ENCODE measurements around the gene SLCO3A1. TPM values are rescaled to one million over a fixed set of nuclear protein-coding genes. Genes with fewer than 3 reads are reported as not detected.

SLCO3A1 gene
- total and polyA plus RNA-seq, 4 donors = 9.6 to 60.7 (median 34.4) TPM

- DNase-seq = no peak
- Histone ChIP-seq H3K27ac (ENCODE audit: low read depth in 1 of 2, low read length in 2 of 2) (no peak overlapping the region), H3K36me3 (ENCODE audit: control insufficient read depth in 1 of 2, insufficient read depth in 2 of 2, low read length in 1 of 2) (peaks cover 0 to 1% of the 10 kb centered on the region in 2 donors), H3K4me3 (ENCODE audit: low read length in 2 of 2) (no peak overlapping the region), H3K4me1 (ENCODE audit: control insufficient read depth in 1 of 2, insufficient read depth in 2 of 2, low read length in 2 of 2) (no peaks in the 10 kb centered on the region), H3K9me3 (ENCODE audit: control insufficient read depth, low read length) (no peaks in the 10 kb centered on the region), H3K27me3 (ENCODE audit: control insufficient read depth in 1 of 2, insufficient read depth in 2 of 2, low read length in 1 of 2) (no peaks in the 10 kb centered on the region)
- no peak for ATAC-seq (ENCODE audit: low FRiP score)
- intact Hi-C loops (cut with DNase I) = no loop called here
- 86 to 91% methylated on average over 3 of the region's 3 CpGs for WGBS, 2 donors
These were observed 260.3 kb downstream of the SLCO3A1 start for GRCh38 chr15:92113832-92114231.

GRCh38 chr15:92115834-92116233 is 262.3 kb downstream of the SLCO3A1 start:
- DNase-seq (no peak), ATAC-seq (ENCODE audit: low FRiP score) (no peak)
- Histone ChIP-seq H3K27me3 (ENCODE audit: control insufficient read depth in 1 of 2, insufficient read depth in 2 of 2, low read length in 1 of 2) (no peaks in the 10 kb centered on the region), H3K4me1 (ENCODE audit: control insufficient read depth in 1 of 2, insufficient read depth in 2 of 2, low read length in 2 of 2) (no peaks in the 10 kb centered on the region), H3K4me3 (ENCODE audit: low read length in 2 of 2) (no peak overlapping the region), H3K36me3 (ENCODE audit: control insufficient read depth in 1 of 2, insufficient read depth in 2 of 2, low read length in 1 of 2) (peaks cover 0 to 1% of the 10 kb centered on the region in 2 donors), H3K27ac (ENCODE audit: low read depth in 1 of 2, low read length in 2 of 2) (no peak overlapping the region), H3K9me3 (ENCODE audit: control insufficient read depth, low read length) (no peaks in the 10 kb centered on the region)
- 96 to 97% methylated on average over 1 of the region's 1 CpG for WGBS, 2 donors
- intact Hi-C loops (cut with DNase I) = no loop called here

- intact Hi-C loops (cut with DNase I) = no loop called here
- Histone ChIP-seq H3K36me3 (ENCODE audit: control insufficient read depth in 1 of 2, insufficient read depth in 2 of 2, low read length in 1 of 2) (peaks cover 0 to 5% of the 10 kb centered on the region in 2 donors), H3K27me3 (ENCODE audit: control insufficient read depth in 1 of 2, insufficient read depth in 2 of 2, low read length in 1 of 2) (no peaks in the 10 kb centered on the region), H3K4me3 (ENCODE audit: low read length in 2 of 2) (no peak overlapping the region), H3K4me1 (ENCODE audit: control insufficient read depth in 1 of 2, insufficient read depth in 2 of 2, low read length in 2 of 2) (no peaks in the 10 kb centered on the region), H3K27ac (ENCODE audit: low read depth in 1 of 2, low read length in 2 of 2) (no peak overlapping the region), H3K9me3 (ENCODE audit: control insufficient read depth, low read length) (no peaks in the 10 kb centered on the region)
- ATAC-seq (ENCODE audit: low FRiP score) (no peak), DNase-seq (no peak)
- 97 to 98% methylated on average over 5 of the region's 5 CpGs for WGBS, 2 donors
These were observed 262.8 kb downstream of the SLCO3A1 start for GRCh38 chr15:92116330-92116729.

- intact Hi-C loops (cut with DNase I) = no loop called here
- H3K27me3 ChIP-seq (ENCODE audit: control insufficient read depth in 1 of 2, insufficient read depth in 2 of 2, low read length in 1 of 2) = no peaks in the 10 kb centered on the region
- no peak overlapping the region for H3K27ac ChIP-seq (ENCODE audit: low read depth in 1 of 2, low read length in 2 of 2)
- H3K4me3 ChIP-seq (ENCODE audit: low read length in 2 of 2) = no peak overlapping the region
- ATAC-seq (ENCODE audit: low FRiP score) (peak; percentile 49), DNase-seq (no peak)
- WGBS, 2 donors = 29 to 36% methylated on average over 11 of the region's 11 CpGs
- H3K9me3 ChIP-seq (ENCODE audit: control insufficient read depth, low read length) = no peaks in the 10 kb centered on the region
- no peaks in the 10 kb centered on the region for H3K4me1 ChIP-seq (ENCODE audit: control insufficient read depth in 1 of 2, insufficient read depth in 2 of 2, low read length in 2 of 2)
- H3K36me3 ChIP-seq (ENCODE audit: control insufficient read depth in 1 of 2, insufficient read depth in 2 of 2, low read length in 1 of 2) = peaks cover 0 to 5% of the 10 kb centered on the region in 2 donors
These were observed 263.8 kb downstream of the SLCO3A1 start for GRCh38 chr15:92117261-92117731.

GRCh38 chr15:92118162-92118935 is 264.8 kb downstream of the SLCO3A1 start:
- intact Hi-C loops (cut with DNase I) = no loop called here
- Histone ChIP-seq H3K4me1 (ENCODE audit: control insufficient read depth in 1 of 2, insufficient read depth in 2 of 2, low read length in 2 of 2) (no peaks in the 10 kb centered on the region), H3K27ac (ENCODE audit: low read depth in 1 of 2, low read length in 2 of 2) (no peak overlapping the region), H3K4me3 (ENCODE audit: low read length in 2 of 2) (no peak overlapping the region), H3K9me3 (ENCODE audit: control insufficient read depth, low read length) (no peaks in the 10 kb centered on the region), H3K36me3 (ENCODE audit: control insufficient read depth in 1 of 2, insufficient read depth in 2 of 2, low read length in 1 of 2) (peaks cover 0 to 5% of the 10 kb centered on the region in 2 donors), H3K27me3 (ENCODE audit: control insufficient read depth in 1 of 2, insufficient read depth in 2 of 2, low read length in 1 of 2) (no peaks in the 10 kb centered on the region)
- ATAC-seq (ENCODE audit: low FRiP score) (no peak), DNase-seq (no peak)
- WGBS, 2 donors = 71 to 74% methylated on average over 6 of the region's 6 CpGs

- Histone ChIP-seq H3K36me3 (ENCODE audit: control insufficient read depth in 1 of 2, insufficient read depth in 2 of 2, low read length in 1 of 2) (peaks cover 0 to 5% of the 10 kb centered on the region in 2 donors), H3K4me1 (ENCODE audit: control insufficient read depth in 1 of 2, insufficient read depth in 2 of 2, low read length in 2 of 2) (no peaks in the 10 kb centered on the region)
- ATAC-seq (ENCODE audit: low FRiP score) = no peak
These were observed 265.4 kb downstream of the SLCO3A1 start for GRCh38 chr15:92118936-92119325.

GRCh38 chr15:92120094-92120795 is 266.7 kb downstream of the SLCO3A1 start:
- DNase-seq (no peak), ATAC-seq (ENCODE audit: low FRiP score) (peak; percentile 24)
- Histone ChIP-seq H3K4me3 (ENCODE audit: low read length in 2 of 2) (no peak overlapping the region), H3K27ac (ENCODE audit: low read depth in 1 of 2, low read length in 2 of 2) (no peak overlapping the region), H3K27me3 (ENCODE audit: control insufficient read depth in 1 of 2, insufficient read depth in 2 of 2, low read length in 1 of 2) (no peaks in the 10 kb centered on the region), H3K4me1 (ENCODE audit: control insufficient read depth in 1 of 2, insufficient read depth in 2 of 2, low read length in 2 of 2) (no peaks in the 10 kb centered on the region), H3K9me3 (ENCODE audit: control insufficient read depth, low read length) (no peaks in the 10 kb centered on the region), H3K36me3 (ENCODE audit: control insufficient read depth in 1 of 2, insufficient read depth in 2 of 2, low read length in 1 of 2) (peaks cover 0 to 3% of the 10 kb centered on the region in 2 donors)
- intact Hi-C loops (cut with DNase I) = no loop called here
- WGBS, 2 donors = 78% methylated on average over 6 of the region's 6 CpGs

More at GRCh38 chr15:92118936-92119325, 265.4 kb downstream of the SLCO3A1 start:
- WGBS, 2 donors = 75 to 78% methylated on average over 3 of the region's 3 CpGs
- no peaks in the 10 kb centered on the region for H3K9me3 ChIP-seq (ENCODE audit: control insufficient read depth, low read length)
- intact Hi-C loops (cut with DNase I) = no loop called here
- no peak overlapping the region for H3K4me3 ChIP-seq (ENCODE audit: low read length in 2 of 2)
- no peak for DNase-seq
- no peaks in the 10 kb centered on the region for H3K27me3 ChIP-seq (ENCODE audit: control insufficient read depth in 1 of 2, insufficient read depth in 2 of 2, low read length in 1 of 2)
- no peak overlapping the region for H3K27ac ChIP-seq (ENCODE audit: low read depth in 1 of 2, low read length in 2 of 2)

GRCh38 chr15:92121047-92121446 is 267.5 kb downstream of the SLCO3A1 start:
- no peaks in the 10 kb centered on the region for H3K27me3 ChIP-seq (ENCODE audit: control insufficient read depth in 1 of 2, insufficient read depth in 2 of 2, low read length in 1 of 2)
- H3K27ac ChIP-seq (ENCODE audit: low read depth in 1 of 2, low read length in 2 of 2) = no peak overlapping the region
- no peak for DNase-seq
- H3K4me3 ChIP-seq (ENCODE audit: low read length in 2 of 2) = no peak overlapping the region
- no peaks in the 10 kb centered on the region for H3K4me1 ChIP-seq (ENCODE audit: control insufficient read depth in 1 of 2, insufficient read depth in 2 of 2, low read length in 2 of 2)
- no peaks in the 10 kb centered on the region for H3K9me3 ChIP-seq (ENCODE audit: control insufficient read depth, low read length)
- intact Hi-C loops (cut with DNase I) = no loop called here
- ATAC-seq (ENCODE audit: low FRiP score) = no peak
- peaks cover 0 to 3% of the 10 kb centered on the region in 2 donors for H3K36me3 ChIP-seq (ENCODE audit: control insufficient read depth in 1 of 2, insufficient read depth in 2 of 2, low read length in 1 of 2)

- intact Hi-C loops (cut with DNase I) = no loop called here
- Histone ChIP-seq H3K27me3 (ENCODE audit: control insufficient read depth in 1 of 2, insufficient read depth in 2 of 2, low read length in 1 of 2) (no peaks in the 10 kb centered on the region), H3K36me3 (ENCODE audit: control insufficient read depth in 1 of 2, insufficient read depth in 2 of 2, low read length in 1 of 2) (peaks cover 0 to 3% of the 10 kb centered on the region in 2 donors), H3K27ac (ENCODE audit: low read depth in 1 of 2, low read length in 2 of 2) (no peak overlapping the region), H3K4me3 (ENCODE audit: low read length in 2 of 2) (no peak overlapping the region), H3K4me1 (ENCODE audit: control insufficient read depth in 1 of 2, insufficient read depth in 2 of 2, low read length in 2 of 2) (no peaks in the 10 kb centered on the region), H3K9me3 (ENCODE audit: control insufficient read depth, low read length) (no peaks in the 10 kb centered on the region)
- WGBS, 2 donors = 74 to 100% methylated on average over 2 of the region's 2 CpGs
- no peak for DNase-seq
- no peak for ATAC-seq (ENCODE audit: low FRiP score)
These were observed 268.8 kb downstream of the SLCO3A1 start for GRCh38 chr15:92122259-92122658.

Data from aorta (tissue), 5 donors.